Calu3 (cell line): Measurements from ENCODE around the gene CASP9. TPM values are rescaled to one million over a fixed set of nuclear protein-coding genes. Genes with fewer than 3 reads are reported as not detected.

ENCODE experiments used
- BruUV-seq: library from RNA; stranded (reverse); fragments of 400-500 nt; replicated peaks from 2 replicates; lab custom pipeline; 2021; lab: Mats Ljungman, UMichigan
- CTCF ChIA-PET: fragments of 300-600 bp; sonication (Branson Sonifier 250); formaldehyde crosslinking; loops from one replicate; lab custom pipeline; 2022; ENCODE audit warnings: antibody characterized with exemption; lab: Charles Lee
- DNase-seq: peaks from one replicate; pipeline ENCODE4 v3.0.0; 2022
- H3K27ac Mint-ChIP-seq: one replicate; pipeline ENCODE4 v1.8.0; 2022; ENCODE audit warnings: mixed read lengths; ENCODE audit not compliant: unreplicated experiment
- H3K27me3 Mint-ChIP-seq: one replicate; pipeline ENCODE4 v1.8.0; 2022; ENCODE audit warnings: mixed read lengths; ENCODE audit not compliant: unreplicated experiment
- H3K36me3 Mint-ChIP-seq: one replicate; pipeline ENCODE4 v1.8.0; 2022; ENCODE audit warnings: mild to moderate bottlenecking, moderate library complexity, mixed read lengths; ENCODE audit not compliant: insufficient read depth, unreplicated experiment
- H3K4me1 Mint-ChIP-seq: one replicate; pipeline ENCODE4 v1.8.0; 2022; ENCODE audit warnings: mild to moderate bottlenecking, low read depth, mixed read lengths; ENCODE audit not compliant: unreplicated experiment
- H3K4me3 Mint-ChIP-seq: one replicate; pipeline ENCODE4 v1.8.0; 2022; ENCODE audit warnings: mild to moderate bottlenecking, low read depth, moderate library complexity, mixed read lengths; ENCODE audit not compliant: unreplicated experiment
- H3K9me3 Mint-ChIP-seq: one replicate; pipeline ENCODE4 v1.8.0; 2022; ENCODE audit warnings: low read depth, mixed read lengths; ENCODE audit not compliant: unreplicated experiment
- intact Hi-C: fragments of 100-400 bp; cut with micrococcal nuclease; formaldehyde crosslinking; loops from one replicate; pipeline ENCODE4 v1.10.0; 2022; ENCODE audit not compliant: unreplicated experiment
- total RNA-seq: library from RNA; stranded (reverse); gene quantifications from 2 replicates; pipeline ENCODE4 v1.2.3, GENCODE V29; 2022
- TF ChIP-seq, protein P1 (sequence below): fragments of 200-600 bp; IDR thresholded peaks from one replicate; pipeline ENCODE4 v1.8.0; 2022; ENCODE audit warnings: antibody characterized with exemption; ENCODE audit not compliant: unreplicated experiment

CASP9 gene
- total RNA-seq, 1 experiment from 2014 or later: 8.4 TPM

DNA sequence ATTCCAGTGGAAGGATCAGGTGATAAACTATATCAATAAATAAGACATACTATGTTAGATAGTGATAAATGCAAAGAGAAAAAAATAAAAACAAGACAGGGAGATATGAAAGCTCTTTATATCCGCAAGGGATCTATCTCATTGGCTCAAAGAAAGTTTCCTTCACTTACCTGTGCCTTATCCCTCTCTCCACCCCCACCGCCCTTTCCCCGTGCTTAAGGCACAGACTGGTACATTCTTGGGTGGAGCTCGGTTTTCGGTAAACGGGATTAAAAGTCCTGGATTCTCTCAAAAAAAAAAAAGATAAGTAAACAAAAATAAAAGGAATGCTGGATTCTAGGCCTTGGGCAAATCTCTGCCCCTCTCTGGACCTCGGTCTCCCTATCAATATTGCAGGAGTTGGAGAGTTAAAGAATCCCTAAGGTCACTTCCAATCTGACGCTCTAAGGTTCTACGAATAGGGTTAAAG is 2.0 kb upstream of the CASP9 start:
- Mint-ChIP-seq H3K4me3 (peak overlapping the region; percentile 87), H3K27ac (peak overlapping the region; percentile 98), H3K36me3 (peaks cover 46% of the 10 kb centered on the region), H3K9me3 (no peaks in the 10 kb centered on the region), H3K27me3 (no peaks in the 10 kb centered on the region), H3K4me1 (peaks cover 11% of the 10 kb centered on the region)
- BruUV-seq: no TSS peak
- intact Hi-C loops: loop anchor here (5.0 kb wide), 1 partner anchor 91 kb away; the partner anchor contains the start of gene DDI2
- CTCF ChIA-PET: interaction anchor here (1.1 kb wide), 1 partner anchor 93 kb away, joined by 4 read pairs; no protein-coding TSS in a partner anchor
- DNase-seq: peak; percentile 8
- TF ChIP-seq, protein P1, sequence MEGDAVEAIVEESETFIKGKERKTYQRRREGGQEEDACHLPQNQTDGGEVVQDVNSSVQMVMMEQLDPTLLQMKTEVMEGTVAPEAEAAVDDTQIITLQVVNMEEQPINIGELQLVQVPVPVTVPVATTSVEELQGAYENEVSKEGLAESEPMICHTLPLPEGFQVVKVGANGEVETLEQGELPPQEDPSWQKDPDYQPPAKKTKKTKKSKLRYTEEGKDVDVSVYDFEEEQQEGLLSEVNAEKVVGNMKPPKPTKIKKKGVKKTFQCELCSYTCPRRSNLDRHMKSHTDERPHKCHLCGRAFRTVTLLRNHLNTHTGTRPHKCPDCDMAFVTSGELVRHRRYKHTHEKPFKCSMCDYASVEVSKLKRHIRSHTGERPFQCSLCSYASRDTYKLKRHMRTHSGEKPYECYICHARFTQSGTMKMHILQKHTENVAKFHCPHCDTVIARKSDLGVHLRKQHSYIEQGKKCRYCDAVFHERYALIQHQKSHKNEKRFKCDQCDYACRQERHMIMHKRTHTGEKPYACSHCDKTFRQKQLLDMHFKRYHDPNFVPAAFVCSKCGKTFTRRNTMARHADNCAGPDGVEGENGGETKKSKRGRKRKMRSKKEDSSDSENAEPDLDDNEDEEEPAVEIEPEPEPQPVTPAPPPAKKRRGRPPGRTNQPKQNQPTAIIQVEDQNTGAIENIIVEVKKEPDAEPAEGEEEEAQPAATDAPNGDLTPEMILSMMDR: no peak

DNA sequence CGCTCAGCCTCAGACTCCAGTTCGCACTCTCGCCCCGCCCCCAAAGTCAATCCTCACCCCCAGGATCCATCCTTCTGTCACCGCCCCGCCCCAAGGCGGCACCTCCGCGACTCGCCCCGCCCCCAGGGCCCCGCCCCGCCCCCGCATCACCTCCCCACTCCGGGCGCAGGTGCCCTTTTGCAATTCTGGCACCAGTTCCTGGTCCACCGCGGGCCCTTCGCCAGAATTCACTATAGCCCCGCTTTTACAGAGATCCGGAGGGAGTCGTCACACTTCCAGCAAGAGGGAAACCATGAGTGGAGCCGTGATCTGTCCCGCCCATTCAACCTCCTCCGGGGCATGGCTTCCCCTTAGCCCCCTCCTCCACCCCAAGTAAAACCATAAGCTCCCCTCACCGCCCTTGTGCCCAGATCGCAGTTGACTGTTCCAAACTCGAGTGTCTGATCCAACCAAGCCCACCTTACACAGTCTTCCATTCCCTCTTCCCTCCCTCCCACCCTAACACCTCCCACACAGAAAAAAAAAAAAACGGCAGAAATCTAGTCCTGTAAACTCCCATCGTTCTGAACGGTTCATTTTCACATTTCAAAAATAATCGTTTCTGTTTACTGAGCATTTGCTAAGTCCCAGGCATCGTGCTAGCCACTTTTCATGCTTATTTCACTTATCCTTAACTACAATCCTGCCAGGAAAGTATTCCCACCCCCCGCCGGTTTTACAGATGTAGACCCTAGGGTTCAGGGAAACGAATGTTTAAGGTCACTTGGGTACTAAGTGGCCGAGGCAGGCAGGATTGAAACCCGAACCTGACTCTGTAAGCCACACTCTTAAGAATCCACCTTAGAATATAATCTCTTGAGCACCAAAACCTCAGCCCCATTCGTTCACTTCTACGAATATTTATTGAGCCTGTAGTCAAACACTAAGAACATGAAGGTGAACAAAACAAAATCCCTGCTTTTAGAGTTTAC is 1.3 kb upstream of the CASP9 start:
- no TSS peak for BruUV-seq
- Mint-ChIP-seq H3K27ac (peak overlapping the region; percentile 98), H3K4me1 (peaks cover 11% of the 10 kb centered on the region), H3K27me3 (no peaks in the 10 kb centered on the region), H3K9me3 (no peaks in the 10 kb centered on the region), H3K36me3 (peaks cover 46% of the 10 kb centered on the region), H3K4me3 (peak overlapping the region; percentile 87)
- TF ChIP-seq, protein P1: no peak
- intact Hi-C loops: loop anchor here (5.0 kb wide), 1 partner anchor 92 kb away; the partner anchor contains the start of gene DDI2
- no peak for DNase-seq
- CTCF ChIA-PET: interaction anchor here (0.6 to 1.1 kb wide), 2 partner anchors 93 to 99 kb away, joined by 3 to 4 read pairs; no protein-coding TSS in a partner anchor

- H3K4me3 Mint-ChIP-seq: peak overlapping the region; percentile 87
- no peaks in the 10 kb centered on the region for H3K9me3 Mint-ChIP-seq
- H3K4me1 Mint-ChIP-seq: peaks cover 11% of the 10 kb centered on the region
- CTCF ChIA-PET: interaction anchor here (0.6 kb wide), 1 partner anchor 100 kb away, joined by 3 read pairs; no protein-coding TSS in a partner anchor
- TF ChIP-seq, protein P1: no peak
- H3K27me3 Mint-ChIP-seq: no peaks in the 10 kb centered on the region
- BruUV-seq: no TSS peak
- H3K27ac Mint-ChIP-seq: peak overlapping the region; percentile 98
- peak; percentile 98 for DNase-seq
- intact Hi-C loops: loop anchor here (5.0 kb wide), 1 partner anchor 93 kb away; the partner anchor contains the start of gene DDI2
- peaks cover 47% of the 10 kb centered on the region for H3K36me3 Mint-ChIP-seq
Observed at GRCh38 chr1:15524283-15525049, 451 bp upstream of the CASP9 start.
